NCI-H748 (cell line): ENCODE measurements around the gene PPP1R14C.

Experiments used
- DNase-seq: peaks from one replicate; lab custom pipeline; 2025; ENCODE audit not compliant: unreplicated experiment; lab: John Stamatoyannopoulos, UW

The PPP1R14C gene

GRCh38 chr6:150142670-150143515 is at the start of gene PPP1R14C:
PPP1R14C (plus strand) TSS chr6:150143044; CDS start chr6:150143193, 149 bp downstream.
- peak; percentile 78 for DNase-seq

GRCh38 chr6:150093397-150093796 is 49.4 kb upstream of the PPP1R14C start:
- DNase-seq: no peak

GRCh38 chr6:150098155-150098554 is 44.7 kb upstream of the PPP1R14C start:
- no peak for DNase-seq

GRCh38 chr6:150099546-150099945 is 43.3 kb upstream of the PPP1R14C start:
- no peak for DNase-seq

GRCh38 chr6:150099953-150100352 is 42.9 kb upstream of the PPP1R14C start:
- no peak for DNase-seq

GRCh38 chr6:150100745-150101144 is 42.1 kb upstream of the PPP1R14C start:
- no peak for DNase-seq

GRCh38 chr6:150102750-150103270 is 40.0 kb upstream of the PPP1R14C start:
- DNase-seq: no peak

GRCh38 chr6:150112233-150112632 is 30.6 kb upstream of the PPP1R14C start:
- no peak for DNase-seq

- no peak for DNase-seq
These were observed 27.1 kb upstream of the PPP1R14C start for GRCh38 chr6:150115769-150116168.

- DNase-seq: no peak
These were observed 26.5 kb upstream of the PPP1R14C start for GRCh38 chr6:150116200-150116800.

GRCh38 chr6:150118203-150118602 is 24.6 kb upstream of the PPP1R14C start:
- DNase-seq: no peak

- DNase-seq: peak; percentile 67
These were observed 24.2 kb upstream of the PPP1R14C start for GRCh38 chr6:150118627-150119026.

GRCh38 chr6:150119173-150119572 is 23.7 kb upstream of the PPP1R14C start:
- DNase-seq: peak; percentile 9

- DNase-seq: no peak
These were observed 19.2 kb upstream of the PPP1R14C start for GRCh38 chr6:150123645-150124044.

- DNase-seq: no peak
These were observed 18.6 kb upstream of the PPP1R14C start for GRCh38 chr6:150124235-150124634.

- peak; percentile 47 for DNase-seq
These were observed 16.1 kb upstream of the PPP1R14C start for GRCh38 chr6:150126641-150127291.

- no peak for DNase-seq
These were observed 14.4 kb upstream of the PPP1R14C start for GRCh38 chr6:150128425-150128824.

GRCh38 chr6:150129616-150130505 is 13.0 kb upstream of the PPP1R14C start:
- DNase-seq: no peak

GRCh38 chr6:150133686-150134085 is 9.2 kb upstream of the PPP1R14C start:
- no peak for DNase-seq

- peak; percentile 65 for DNase-seq
These were observed 8.4 kb upstream of the PPP1R14C start for GRCh38 chr6:150134280-150134920.
